ENCODE results near the gene CUL3. TPM values are rescaled to one million over a fixed set of nuclear protein-coding genes. Genes with fewer than 3 reads are reported as not detected.

The CUL3 gene
- total and polyA plus RNA-seq, 2 experiments from 2014 or later = 86.0 to 125 TPM

DNA sequence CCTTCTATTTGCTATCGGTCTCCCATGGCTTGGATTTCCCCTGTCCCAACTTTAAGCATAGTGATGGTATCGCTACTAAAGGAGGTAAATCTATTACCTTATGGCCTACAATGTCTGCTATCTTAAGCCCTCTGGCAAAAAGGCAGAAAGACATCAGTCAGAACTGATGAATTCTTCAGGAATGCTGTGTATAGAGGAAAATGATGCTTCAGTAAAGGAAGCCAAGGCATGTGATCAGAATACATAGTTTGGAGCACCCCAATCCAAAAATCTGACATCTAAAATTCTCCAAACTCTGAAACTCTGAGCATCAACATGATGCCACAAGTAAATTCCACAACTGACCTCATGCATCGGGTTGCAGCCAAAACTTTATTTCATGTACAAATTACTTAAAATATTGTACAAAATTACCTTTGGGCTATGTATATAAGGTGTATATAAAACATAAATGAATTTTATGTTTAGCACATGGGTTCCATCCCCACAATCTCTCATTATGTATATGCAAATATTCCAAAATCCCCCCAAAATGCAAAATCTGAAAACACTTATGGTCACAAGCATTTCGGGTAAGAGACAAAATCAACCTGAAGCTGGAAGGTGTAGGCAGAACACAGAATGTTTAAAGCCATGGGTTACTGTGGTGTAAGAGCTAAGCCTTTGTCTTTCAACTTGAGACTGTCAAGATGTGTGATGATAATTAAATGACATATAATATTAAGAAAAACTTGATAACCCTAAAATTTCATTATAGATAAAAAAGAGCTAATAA, 66.2 kb downstream of the CUL3 start:
- no peak for ATAC-seq
- no peak overlapping the region for H3K4me3 ChIP-seq
- H3K9me2 ChIP-seq (ENCODE audit: insufficient read depth) = no peaks in the 10 kb centered on the region
- no peak overlapping the region for H2AFZ ChIP-seq
- no peak for DNase-seq (ENCODE audit: low spot score)
- H3K36me3 Mint-ChIP-seq (ENCODE audit: low read depth) = peaks cover 7% of the 10 kb centered on the region; the same call in 2 of the 3 replicates
- no peaks in the 10 kb centered on the region for H3F3A ChIP-seq (replicated peaks; ENCODE audit: low read depth)
- TF ChIP-seq, protein P1, sequence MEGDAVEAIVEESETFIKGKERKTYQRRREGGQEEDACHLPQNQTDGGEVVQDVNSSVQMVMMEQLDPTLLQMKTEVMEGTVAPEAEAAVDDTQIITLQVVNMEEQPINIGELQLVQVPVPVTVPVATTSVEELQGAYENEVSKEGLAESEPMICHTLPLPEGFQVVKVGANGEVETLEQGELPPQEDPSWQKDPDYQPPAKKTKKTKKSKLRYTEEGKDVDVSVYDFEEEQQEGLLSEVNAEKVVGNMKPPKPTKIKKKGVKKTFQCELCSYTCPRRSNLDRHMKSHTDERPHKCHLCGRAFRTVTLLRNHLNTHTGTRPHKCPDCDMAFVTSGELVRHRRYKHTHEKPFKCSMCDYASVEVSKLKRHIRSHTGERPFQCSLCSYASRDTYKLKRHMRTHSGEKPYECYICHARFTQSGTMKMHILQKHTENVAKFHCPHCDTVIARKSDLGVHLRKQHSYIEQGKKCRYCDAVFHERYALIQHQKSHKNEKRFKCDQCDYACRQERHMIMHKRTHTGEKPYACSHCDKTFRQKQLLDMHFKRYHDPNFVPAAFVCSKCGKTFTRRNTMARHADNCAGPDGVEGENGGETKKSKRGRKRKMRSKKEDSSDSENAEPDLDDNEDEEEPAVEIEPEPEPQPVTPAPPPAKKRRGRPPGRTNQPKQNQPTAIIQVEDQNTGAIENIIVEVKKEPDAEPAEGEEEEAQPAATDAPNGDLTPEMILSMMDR (conservative IDR thresholded peaks at IDR 0.05; ENCODE audit: low read depth in 2 of 2) = no peak
- TF ChIP-seq JUNB (IDR thresholded peaks at IDR 0.05; ENCODE audit: unreplicated experiment) (no peak), EZH2 (IDR thresholded peaks at IDR 0.05; ENCODE audit: low read depth, unreplicated experiment) (no peak), POLR2AphosphoS5 (IDR thresholded peaks at IDR 0.05; ENCODE audit: low read depth) (no peak), ZNF114 (CRISPR knock-in tag; IDR thresholded peaks at IDR 0.05) (no peak), ZNF331 (CRISPR knock-in tag; IDR thresholded peaks at IDR 0.05; ENCODE audit: low read depth) (no peak), CREB1 (CRISPR knock-in tag; IDR thresholded peaks at IDR 0.05; ENCODE audit: low read depth) (no peak), STAT1 (IDR thresholded peaks at IDR 0.05; ENCODE audit: unreplicated experiment) (no peak)
- TF ChIP-seq, protein P2, sequence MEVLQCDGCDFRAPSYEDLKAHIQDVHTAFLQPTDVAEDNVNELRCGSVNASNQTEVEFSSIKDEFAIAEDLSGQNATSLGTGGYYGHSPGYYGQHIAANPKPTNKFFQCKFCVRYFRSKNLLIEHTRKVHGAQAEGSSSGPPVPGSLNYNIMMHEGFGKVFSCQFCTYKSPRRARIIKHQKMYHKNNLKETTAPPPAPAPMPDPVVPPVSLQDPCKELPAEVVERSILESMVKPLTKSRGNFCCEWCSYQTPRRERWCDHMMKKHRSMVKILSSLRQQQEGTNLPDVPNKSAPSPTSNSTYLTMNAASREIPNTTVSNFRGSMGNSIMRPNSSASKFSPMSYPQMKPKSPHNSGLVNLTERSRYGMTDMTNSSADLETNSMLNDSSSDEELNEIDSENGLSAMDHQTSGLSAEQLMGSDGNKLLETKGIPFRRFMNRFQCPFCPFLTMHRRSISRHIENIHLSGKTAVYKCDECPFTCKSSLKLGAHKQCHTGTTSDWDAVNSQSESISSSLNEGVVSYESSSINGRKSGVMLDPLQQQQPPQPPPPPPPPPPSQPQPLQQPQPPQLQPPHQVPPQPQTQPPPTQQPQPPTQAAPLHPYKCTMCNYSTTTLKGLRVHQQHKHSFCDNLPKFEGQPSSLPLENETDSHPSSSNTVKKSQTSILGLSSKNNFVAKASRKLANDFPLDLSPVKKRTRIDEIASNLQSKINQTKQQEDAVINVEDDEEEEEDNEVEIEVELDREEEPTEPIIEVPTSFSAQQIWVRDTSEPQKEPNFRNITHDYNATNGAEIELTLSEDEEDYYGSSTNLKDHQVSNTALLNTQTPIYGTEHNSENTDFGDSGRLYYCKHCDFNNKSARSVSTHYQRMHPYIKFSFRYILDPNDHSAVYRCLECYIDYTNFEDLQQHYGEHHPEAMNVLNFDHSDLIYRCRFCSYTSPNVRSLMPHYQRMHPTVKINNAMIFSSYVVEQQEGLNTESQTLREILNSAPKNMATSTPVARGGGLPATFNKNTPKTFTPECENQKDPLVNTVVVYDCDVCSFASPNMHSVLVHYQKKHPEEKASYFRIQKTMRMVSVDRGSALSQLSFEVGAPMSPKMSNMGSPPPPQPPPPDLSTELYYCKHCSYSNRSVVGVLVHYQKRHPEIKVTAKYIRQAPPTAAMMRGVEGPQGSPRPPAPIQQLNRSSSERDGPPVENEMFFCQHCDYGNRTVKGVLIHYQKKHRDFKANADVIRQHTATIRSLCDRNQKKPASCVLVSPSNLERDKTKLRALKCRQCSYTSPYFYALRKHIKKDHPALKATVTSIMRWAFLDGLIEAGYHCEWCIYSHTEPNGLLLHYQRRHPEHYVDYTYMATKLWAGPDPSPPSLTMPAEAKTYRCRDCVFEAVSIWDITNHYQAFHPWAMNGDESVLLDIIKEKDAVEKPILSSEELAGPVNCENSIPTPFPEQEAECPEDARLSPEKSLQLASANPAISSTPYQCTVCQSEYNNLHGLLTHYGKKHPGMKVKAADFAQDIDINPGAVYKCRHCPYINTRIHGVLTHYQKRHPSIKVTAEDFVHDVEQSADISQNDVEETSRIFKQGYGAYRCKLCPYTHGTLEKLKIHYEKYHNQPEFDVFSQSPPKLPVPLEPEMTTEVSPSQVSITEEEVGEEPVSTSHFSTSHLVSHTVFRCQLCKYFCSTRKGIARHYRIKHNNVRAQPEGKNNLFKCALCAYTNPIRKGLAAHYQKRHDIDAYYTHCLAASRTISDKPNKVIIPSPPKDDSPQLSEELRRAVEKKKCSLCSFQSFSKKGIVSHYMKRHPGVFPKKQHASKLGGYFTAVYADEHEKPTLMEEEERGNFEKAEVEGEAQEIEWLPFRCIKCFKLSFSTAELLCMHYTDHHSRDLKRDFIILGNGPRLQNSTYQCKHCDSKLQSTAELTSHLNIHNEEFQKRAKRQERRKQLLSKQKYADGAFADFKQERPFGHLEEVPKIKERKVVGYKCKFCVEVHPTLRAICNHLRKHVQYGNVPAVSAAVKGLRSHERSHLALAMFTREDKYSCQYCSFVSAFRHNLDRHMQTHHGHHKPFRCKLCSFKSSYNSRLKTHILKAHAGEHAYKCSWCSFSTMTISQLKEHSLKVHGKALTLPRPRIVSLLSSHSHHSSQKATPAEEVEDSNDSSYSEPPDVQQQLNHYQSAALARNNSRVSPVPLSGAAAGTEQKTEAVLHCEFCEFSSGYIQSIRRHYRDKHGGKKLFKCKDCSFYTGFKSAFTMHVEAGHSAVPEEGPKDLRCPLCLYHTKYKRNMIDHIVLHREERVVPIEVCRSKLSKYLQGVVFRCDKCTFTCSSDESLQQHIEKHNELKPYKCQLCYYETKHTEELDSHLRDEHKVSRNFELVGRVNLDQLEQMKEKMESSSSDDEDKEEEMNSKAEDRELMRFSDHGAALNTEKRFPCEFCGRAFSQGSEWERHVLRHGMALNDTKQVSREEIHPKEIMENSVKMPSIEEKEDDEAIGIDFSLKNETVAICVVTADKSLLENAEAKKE (CRISPR knock-in tag; IDR thresholded peaks at IDR 0.05) = no peak
- no peak overlapping the region for H3K27ac ChIP-seq (ENCODE audit: low read depth)
- no peak overlapping the region for H3K4me3 Mint-ChIP-seq
- no peaks in the 10 kb centered on the region for H3K36me3 ChIP-seq (ENCODE audit: insufficient read depth)
- peaks cover 21% of the 10 kb centered on the region for H4K20me1 ChIP-seq (replicated peaks; ENCODE audit: insufficient read depth)
- H3K9me3 Mint-ChIP-seq = no peaks in the 10 kb centered on the region
- H3K27me3 ChIP-seq (ENCODE audit: insufficient read depth) = no peaks in the 10 kb centered on the region
- H3K79me2 ChIP-seq (replicated peaks; ENCODE audit: insufficient read depth) = peaks cover 95% of the 10 kb centered on the region
- no peak overlapping the region for H3K4me2 ChIP-seq
- H3K4me1 ChIP-seq (ENCODE audit: insufficient read depth) = peaks cover 6% of the 10 kb centered on the region; the same call in 1 of the 2 replicates
- H3K4me1 Mint-ChIP-seq = peaks cover 16% of the 10 kb centered on the region
- peaks cover 3% of the 10 kb centered on the region for H3K27me3 Mint-ChIP-seq (ENCODE audit: insufficient read depth, low read depth, poor library complexity)
- no peak overlapping the region for H3K27ac Mint-ChIP-seq

All from GM23338 (cell line).